ENCODE data around the gene RAPGEF6. TPM values are rescaled to one million over a fixed set of nuclear protein-coding genes. Genes with fewer than 3 reads are reported as not detected.
"Not testable (repeated sequence)": the region's sequence is repeated elsewhere in the genome, so short reads cannot be mapped to it uniquely, and the experiment has no call there.

The RAPGEF6 gene
- total RNA-seq, 1 donor from 2014 or later = 18.9 TPM

DNA sequence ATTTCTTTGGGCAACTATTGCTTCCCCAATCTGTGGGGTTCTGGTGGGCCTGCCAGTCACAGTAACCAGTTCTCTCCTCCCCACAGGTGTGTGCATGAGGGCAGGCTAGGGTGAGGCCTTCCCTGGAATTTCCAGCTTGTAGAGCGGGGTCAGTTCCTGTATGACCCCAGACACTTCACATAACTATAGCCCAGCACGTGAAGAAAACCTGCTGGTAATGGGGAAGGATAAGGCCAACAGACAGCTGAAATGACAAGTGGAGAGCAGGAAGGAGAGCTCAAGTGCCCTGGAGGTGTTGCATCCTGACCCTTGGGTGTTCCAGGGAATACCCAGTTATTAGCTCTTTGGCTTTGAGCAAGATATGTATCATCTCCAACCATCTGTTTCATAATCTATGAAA is 229.0 kb downstream of the RAPGEF6 start:
- no peak overlapping the region for H3K27ac Mint-ChIP-seq (ENCODE audit: unreplicated experiment)
- H3K4me1 Mint-ChIP-seq (ENCODE audit: unreplicated experiment) = no peaks in the 10 kb centered on the region
- TF ChIP-seq, protein P1, sequence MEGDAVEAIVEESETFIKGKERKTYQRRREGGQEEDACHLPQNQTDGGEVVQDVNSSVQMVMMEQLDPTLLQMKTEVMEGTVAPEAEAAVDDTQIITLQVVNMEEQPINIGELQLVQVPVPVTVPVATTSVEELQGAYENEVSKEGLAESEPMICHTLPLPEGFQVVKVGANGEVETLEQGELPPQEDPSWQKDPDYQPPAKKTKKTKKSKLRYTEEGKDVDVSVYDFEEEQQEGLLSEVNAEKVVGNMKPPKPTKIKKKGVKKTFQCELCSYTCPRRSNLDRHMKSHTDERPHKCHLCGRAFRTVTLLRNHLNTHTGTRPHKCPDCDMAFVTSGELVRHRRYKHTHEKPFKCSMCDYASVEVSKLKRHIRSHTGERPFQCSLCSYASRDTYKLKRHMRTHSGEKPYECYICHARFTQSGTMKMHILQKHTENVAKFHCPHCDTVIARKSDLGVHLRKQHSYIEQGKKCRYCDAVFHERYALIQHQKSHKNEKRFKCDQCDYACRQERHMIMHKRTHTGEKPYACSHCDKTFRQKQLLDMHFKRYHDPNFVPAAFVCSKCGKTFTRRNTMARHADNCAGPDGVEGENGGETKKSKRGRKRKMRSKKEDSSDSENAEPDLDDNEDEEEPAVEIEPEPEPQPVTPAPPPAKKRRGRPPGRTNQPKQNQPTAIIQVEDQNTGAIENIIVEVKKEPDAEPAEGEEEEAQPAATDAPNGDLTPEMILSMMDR (IDR thresholded peaks at IDR 0.05) = no peak
- peaks cover 19% of the 10 kb centered on the region for H3K9me3 Mint-ChIP-seq (ENCODE audit: unreplicated experiment)
- H3K4me3 Mint-ChIP-seq (ENCODE audit: unreplicated experiment) = no peak overlapping the region
- H3K27me3 Mint-ChIP-seq (ENCODE audit: unreplicated experiment) = no peaks in the 10 kb centered on the region
- peaks cover 41% of the 10 kb centered on the region for H3K36me3 Mint-ChIP-seq (ENCODE audit: unreplicated experiment)
- no peak for DNase-seq (ENCODE audit: extremely low spot score, unreplicated experiment)

GRCh38 chr5:131405674-131406073 is 229.4 kb downstream of the RAPGEF6 start:
- Mint-ChIP-seq H3K27ac (ENCODE audit: unreplicated experiment) (no peak overlapping the region), H3K9me3 (ENCODE audit: unreplicated experiment) (peaks cover 22% of the 10 kb centered on the region), H3K27me3 (ENCODE audit: unreplicated experiment) (no peaks in the 10 kb centered on the region), H3K36me3 (ENCODE audit: unreplicated experiment) (peaks cover 42% of the 10 kb centered on the region), H3K4me1 (ENCODE audit: unreplicated experiment) (no peaks in the 10 kb centered on the region), H3K4me3 (ENCODE audit: unreplicated experiment) (no peak overlapping the region)
- TF ChIP-seq, protein P1 (IDR thresholded peaks at IDR 0.05) = no peak
- DNase-seq (ENCODE audit: extremely low spot score, unreplicated experiment) = no peak

DNA sequence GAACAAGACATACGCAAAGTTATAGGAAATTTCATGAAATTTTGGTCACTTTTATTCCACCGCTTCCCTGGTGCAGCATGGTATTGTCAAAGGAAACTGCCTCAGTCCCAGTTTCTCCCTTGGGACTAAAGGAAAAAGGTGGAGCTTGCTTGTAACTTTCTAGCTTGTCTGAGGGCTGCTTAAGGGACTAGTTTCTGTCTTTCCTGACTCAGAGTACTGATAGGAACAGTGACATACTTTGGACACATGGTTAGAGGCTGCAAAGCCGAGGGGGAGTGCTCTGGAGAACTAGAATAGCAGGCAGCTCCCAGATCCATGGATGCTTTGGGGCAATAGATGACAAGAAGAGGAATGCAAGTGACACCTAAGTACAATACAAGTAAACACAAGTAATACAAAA is 234.4 kb downstream of the RAPGEF6 start:
- H3K36me3 Mint-ChIP-seq (ENCODE audit: unreplicated experiment) = peaks cover 58% of the 10 kb centered on the region
- no peaks in the 10 kb centered on the region for H3K27me3 Mint-ChIP-seq (ENCODE audit: unreplicated experiment)
- no peak for DNase-seq (ENCODE audit: extremely low spot score, unreplicated experiment)

DNA sequence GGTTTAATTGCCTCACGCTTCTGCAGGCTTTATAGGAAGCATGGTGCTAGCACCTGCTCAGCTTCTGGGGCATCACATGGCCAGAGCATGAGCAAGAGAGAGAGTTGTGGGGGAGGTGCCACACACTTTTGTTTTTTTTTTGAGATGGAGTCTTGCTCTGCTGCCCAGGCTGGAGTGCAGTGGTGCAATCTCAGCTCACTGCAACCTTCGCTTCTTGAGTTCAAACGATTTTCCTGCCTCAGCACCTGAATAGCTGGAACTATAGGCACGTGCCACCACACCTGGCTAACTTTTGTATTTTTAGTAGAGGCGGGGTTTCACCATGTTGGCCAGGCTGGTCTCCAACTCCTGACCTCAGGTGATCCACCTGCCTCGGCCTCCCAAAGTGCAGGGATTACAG is 236.0 kb downstream of the RAPGEF6 start:
- not testable (repeated sequence) for H3K4me3 Mint-ChIP-seq (ENCODE audit: unreplicated experiment); H3K27ac Mint-ChIP-seq (ENCODE audit: unreplicated experiment); H3K27me3 Mint-ChIP-seq (ENCODE audit: unreplicated experiment); DNase-seq (ENCODE audit: extremely low spot score, unreplicated experiment)
- Mint-ChIP-seq H3K4me1 (ENCODE audit: unreplicated experiment) (peaks cover 14% of the 10 kb centered on the region), H3K36me3 (ENCODE audit: unreplicated experiment) (peaks cover 63% of the 10 kb centered on the region), H3K9me3 (ENCODE audit: unreplicated experiment) (peaks cover 23% of the 10 kb centered on the region)

More for the DNA sequence above, 234.4 kb downstream of the RAPGEF6 start:
- Mint-ChIP-seq H3K4me3 (ENCODE audit: unreplicated experiment) (no peak overlapping the region), H3K4me1 (ENCODE audit: unreplicated experiment) (peaks cover 14% of the 10 kb centered on the region), H3K9me3 (ENCODE audit: unreplicated experiment) (peaks cover 23% of the 10 kb centered on the region), H3K27ac (ENCODE audit: unreplicated experiment) (no peak overlapping the region)
- TF ChIP-seq, protein P1 (IDR thresholded peaks at IDR 0.05) = no peak

DNA sequence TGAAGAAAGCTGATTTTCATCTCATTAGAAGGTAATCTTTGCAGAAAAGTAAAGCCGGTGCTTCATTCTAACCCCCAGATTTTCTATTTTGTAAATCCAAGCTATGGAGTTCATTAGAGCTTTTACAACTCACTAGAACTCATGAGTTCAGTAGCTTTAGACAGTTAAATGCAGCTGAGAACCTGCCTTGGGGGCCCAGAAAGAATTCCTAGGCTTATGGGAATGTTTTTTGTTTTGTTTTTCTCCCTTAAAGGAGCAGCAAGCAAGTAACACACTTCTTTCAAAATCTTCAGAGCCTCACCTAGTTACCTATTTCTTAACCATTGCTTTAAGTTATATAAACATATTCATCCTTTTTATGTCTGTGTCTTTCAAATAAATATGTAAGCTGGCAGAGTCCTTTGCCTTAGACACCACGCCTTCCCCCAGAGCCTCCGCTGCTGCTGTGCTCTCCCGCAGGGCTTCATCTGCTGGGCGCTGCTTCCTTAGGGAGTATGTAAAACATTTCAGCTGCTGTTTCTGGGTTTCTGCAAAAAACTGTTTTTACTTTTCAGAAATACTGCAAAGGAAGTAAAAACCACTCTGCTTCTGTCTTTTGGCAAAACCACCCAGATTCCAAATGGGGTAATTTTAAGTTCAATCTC is 238.3 kb downstream of the RAPGEF6 start:
- no peak for DNase-seq (ENCODE audit: extremely low spot score, unreplicated experiment)
- Mint-ChIP-seq H3K9me3 (ENCODE audit: unreplicated experiment) (peaks cover 5% of the 10 kb centered on the region), H3K27ac (ENCODE audit: unreplicated experiment) (peak overlapping the region; percentile 50), H3K27me3 (ENCODE audit: unreplicated experiment) (no peaks in the 10 kb centered on the region), H3K36me3 (ENCODE audit: unreplicated experiment) (peaks cover 61% of the 10 kb centered on the region), H3K4me1 (ENCODE audit: unreplicated experiment) (peaks cover 14% of the 10 kb centered on the region), H3K4me3 (ENCODE audit: unreplicated experiment) (no peak overlapping the region)
- TF ChIP-seq, protein P1 (IDR thresholded peaks at IDR 0.05) = no peak

Measured in osteocyte (in vitro differentiated cells).